Endothelial cell of umbilical vein (primary cell): ENCODE data around the gene CDKN2AIP.

ENCODE experiments used
- CTCF ChIP-seq, 2 donors: IDR thresholded peaks; 1 replicate in 1 of 2; 2 replicates in 1 of 2; pipeline ENCODE4 v1.5.1; 2011; ENCODE audit warnings: low read length in 2 of 2, mild to moderate bottlenecking in 2 of 2, moderate library complexity in 2 of 2, control low read depth in 1 of 2, inconsistent platforms in 1 of 2, low read depth in 1 of 2; ENCODE audit not compliant: insufficient read depth in 1 of 2; ENCODE audit errors: extremely low read depth in 1 of 2
- EZH2 ChIP-seq: IDR thresholded peaks from 2 replicates; pipeline ENCODE4 v1.6.1; 2012; ENCODE audit warnings: borderline replicate concordance, low read depth, mild to moderate bottlenecking, moderate library complexity, low read length, inconsistent platforms; ENCODE audit not compliant: severe bottlenecking
- POLR2A ChIP-seq: IDR thresholded peaks from 2 replicates; pipeline ENCODE4 v1.6.1; 2012; ENCODE audit warnings: low read depth, mild to moderate bottlenecking, control low read depth, low read length

GRCh38 chr4:183485411-183486160 lies 41.1 kb downstream of the CDKN2AIP start:
- TF ChIP-seq POLR2A (no peak), CTCF (IDR thresholded peaks at IDR 0.05; ENCODE audit: extremely low read depth in 1 of 2, insufficient read depth in 1 of 2, low read depth in 1 of 2, low read length in 2 of 2) (no peak), EZH2 (no peak)
